GM19099 (cell line): ENCODE measurements around the gene SMIM23.

Experiments used
- POLR2A ChIP-seq: IDR thresholded peaks from 3 replicates; pipeline ENCODE4 v1.6.1; 2011; ENCODE audit warnings: low read depth; ENCODE audit not compliant: insufficient read length; ENCODE audit errors: extremely low read depth

The SMIM23 gene

GRCh38 chr5:171785517-171785916 lies at the start of gene SMIM23:
SMIM23 (plus strand) TSS chr5:171785817; CDS start chr5:171785872, 55 bp downstream.
- TF ChIP-seq POLR2A, result no peak

DNA sequence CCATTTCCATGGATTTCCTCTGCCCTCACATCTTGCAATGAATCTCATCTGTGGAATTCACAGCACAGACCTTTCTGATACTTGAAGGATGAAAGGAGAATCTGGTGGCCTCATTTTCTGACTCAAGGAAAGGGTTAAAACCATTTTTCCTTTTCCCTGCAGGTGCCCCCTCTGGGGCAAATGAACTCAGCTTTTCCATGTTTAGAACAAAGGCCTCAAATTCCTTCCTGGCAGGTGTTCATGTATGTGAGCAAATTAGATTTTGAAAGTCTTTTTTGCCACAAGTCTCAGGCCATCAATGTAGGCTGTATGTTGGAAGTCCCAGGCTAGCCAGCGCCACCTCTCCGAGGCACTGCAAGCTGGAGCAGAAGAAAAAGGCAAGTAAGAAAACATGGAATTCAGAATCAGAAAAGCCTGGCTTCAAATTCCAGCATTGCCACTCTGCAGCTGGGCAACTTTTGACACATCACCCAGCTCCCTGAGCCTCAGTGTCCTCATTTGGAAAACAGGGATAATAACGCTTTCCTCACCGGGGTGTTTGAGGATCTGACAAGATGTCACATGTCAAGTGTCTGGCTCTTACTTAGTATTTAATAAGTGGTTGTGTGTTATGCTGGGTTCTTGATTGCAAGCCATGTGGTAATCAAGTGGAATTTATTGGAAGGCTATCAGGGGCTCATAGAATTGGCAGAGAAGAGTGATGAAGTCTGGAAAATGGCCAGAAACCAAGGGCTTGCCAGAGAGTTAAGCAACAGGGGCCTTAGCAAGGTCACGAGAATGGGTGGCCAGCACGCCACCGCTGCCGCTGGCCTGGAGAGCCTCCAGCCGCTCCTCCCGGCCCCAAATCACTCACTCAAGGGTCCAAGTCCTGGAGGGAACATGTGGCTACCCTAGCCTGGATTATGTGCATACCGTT lies 48.4 kb upstream of the SMIM23 start:
- TF ChIP-seq POLR2A, result no peak

DNA sequence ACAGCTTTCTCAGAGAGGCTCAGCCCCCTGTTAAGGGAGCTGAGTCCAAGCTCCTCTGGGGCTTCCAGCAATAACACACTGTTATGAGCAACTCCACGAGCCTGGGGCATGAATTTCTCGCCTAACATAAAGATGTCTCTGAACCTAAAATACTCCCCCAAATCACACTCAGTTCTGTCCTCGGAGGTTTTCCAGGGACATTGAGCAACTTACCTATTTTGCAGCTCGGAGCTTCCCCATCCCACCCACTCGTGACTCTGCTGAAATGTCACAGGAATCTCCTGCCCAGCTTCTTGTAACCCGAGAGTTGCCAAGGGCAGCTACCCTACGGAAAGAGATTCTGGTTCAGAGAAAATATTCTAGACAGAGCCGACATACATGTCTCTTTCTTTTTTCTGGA lies 47.1 kb upstream of the SMIM23 start:
- TF ChIP-seq POLR2A, result no peak

DNA sequence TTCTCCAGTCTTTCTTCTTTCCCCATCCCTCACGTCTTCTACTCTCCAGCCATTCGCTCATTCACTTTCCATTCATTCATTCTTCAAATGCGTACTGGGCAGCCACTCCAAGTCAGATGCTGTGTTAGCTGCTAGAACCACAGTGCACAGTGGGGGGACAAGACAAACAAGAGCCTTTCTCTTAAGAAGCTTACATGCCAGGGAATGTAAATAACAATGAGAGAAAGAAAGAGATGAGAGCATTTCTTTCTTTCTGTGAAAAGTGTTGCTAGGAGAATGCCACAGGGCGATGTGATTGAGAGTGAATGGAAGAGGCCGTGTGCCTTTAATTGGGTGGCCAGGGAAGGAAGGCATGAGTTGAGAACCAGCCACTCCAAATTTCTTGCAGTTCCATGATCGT lies 46.3 kb upstream of the SMIM23 start:
- TF ChIP-seq POLR2A, result no peak

- TF ChIP-seq POLR2A, result no peak
These were observed 42.1 kb upstream of the SMIM23 start for GRCh38 chr5:171743436-171744076.

- no peak for TF ChIP-seq POLR2A
These were observed 41.4 kb upstream of the SMIM23 start for GRCh38 chr5:171744264-171744663.

GRCh38 chr5:171744882-171745281 lies 40.7 kb upstream of the SMIM23 start:
- TF ChIP-seq POLR2A, result no peak

DNA sequence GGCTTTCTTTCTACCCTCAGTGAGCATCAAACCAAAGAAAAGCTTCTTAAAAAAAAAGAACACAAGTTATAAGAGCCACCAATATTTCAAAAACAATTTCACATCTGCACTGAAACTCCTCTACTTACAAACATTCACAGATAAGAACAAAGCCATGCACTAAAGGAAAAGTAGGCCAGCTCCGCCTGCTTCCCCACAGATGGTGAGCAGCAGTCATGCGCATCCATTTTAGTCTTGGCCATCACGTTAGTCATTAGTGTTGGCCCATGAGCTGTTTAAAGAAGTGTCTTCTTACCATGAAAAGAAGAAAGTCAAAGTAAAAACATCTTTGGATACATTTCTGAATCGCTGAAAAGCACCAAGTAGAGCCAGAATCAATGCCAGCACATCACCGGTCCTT lies 40.0 kb upstream of the SMIM23 start:
- no peak for TF ChIP-seq POLR2A

- no peak for TF ChIP-seq POLR2A
These were observed 38.4 kb upstream of the SMIM23 start for GRCh38 chr5:171747061-171747859.

DNA sequence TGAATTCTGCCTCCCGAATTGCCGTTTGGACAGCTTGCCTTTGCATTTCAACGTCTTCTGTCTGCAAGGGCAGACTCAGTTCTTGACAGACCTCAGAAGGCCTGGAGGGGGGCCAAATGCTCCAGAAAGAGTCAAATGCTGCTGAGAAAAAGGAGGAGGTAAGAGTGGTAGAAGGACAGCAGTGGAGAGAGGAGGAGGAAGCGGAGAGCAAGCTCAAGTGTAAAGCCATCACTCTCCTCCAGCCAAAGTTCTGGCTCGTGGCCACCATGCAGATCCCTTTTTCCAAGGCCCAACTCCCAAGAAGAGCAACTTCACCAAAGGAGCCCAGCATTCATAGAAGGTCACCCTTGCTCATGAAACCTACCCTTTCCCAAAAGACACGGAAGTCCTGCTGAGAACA lies 36.9 kb upstream of the SMIM23 start:
- TF ChIP-seq POLR2A, result no peak

DNA sequence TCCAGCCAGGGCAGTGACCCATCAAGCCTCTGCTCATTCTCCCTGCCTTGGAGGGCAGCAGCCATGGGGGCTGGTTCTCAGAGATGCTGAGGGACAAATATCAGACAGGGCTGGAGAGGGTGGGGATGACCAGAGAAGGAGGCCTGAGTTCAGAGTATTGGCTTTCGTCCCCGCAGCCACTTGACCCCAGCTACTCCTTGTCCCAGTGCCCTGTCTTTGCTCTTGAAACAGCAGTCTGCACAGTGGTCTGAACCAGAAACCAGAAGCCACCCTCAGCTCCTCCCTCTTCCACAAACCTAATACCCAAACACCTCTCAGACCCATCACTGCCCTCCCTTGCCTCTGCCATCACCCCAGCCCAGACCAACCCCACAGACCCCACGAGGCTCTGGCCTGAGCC lies 36.3 kb upstream of the SMIM23 start:
- TF ChIP-seq POLR2A, result no peak

DNA sequence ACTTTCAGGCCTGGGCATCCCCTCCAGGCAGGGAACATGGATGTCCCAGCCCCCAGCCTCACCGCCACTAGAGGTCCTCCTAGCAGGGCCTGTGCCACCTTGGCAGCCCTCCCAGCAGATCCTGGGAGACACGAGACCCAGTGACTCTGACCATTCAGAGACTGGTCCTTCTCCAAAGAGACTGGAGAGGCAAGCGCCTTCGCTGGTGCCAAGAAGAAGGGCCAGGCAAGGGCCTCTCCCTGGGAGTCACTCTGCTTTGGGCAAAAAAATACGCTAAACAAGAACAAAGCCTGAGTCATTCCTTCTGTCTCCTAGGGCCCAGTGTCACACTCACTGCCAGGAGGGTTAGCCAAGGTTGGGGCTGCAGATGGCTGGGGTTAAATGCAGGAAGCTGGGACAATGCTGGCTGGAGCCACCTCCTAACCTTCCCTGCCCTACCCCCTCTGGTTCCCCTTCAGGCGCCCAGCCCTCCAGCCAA lies 35.3 kb upstream of the SMIM23 start:
- no peak for TF ChIP-seq POLR2A

DNA sequence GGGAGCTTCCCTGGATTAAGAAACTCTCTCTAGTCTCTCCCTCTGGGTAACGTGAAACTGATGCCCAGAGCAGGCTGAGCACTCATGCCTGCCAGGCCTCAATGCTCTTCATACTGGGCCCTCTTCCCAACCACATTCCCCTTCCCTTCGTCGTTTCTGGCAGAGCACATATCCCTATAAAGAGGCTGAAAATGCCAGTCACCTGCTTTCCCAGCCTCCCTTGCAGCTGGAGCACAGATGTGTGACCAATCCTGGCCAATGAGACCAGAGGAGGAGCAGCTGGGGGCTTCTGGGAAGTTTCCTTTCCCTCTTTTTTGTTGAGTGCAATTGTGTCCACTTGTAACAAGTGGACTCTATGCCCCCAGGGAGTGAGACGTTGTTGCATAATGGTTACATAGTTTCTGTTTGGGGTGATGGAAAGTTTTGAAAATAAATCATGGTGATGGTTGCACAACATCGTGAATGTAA lies 30.2 kb upstream of the SMIM23 start:
- TF ChIP-seq POLR2A, result no peak

- TF ChIP-seq POLR2A, result no peak
These were observed 27.6 kb upstream of the SMIM23 start for GRCh38 chr5:171757853-171758535.

DNA sequence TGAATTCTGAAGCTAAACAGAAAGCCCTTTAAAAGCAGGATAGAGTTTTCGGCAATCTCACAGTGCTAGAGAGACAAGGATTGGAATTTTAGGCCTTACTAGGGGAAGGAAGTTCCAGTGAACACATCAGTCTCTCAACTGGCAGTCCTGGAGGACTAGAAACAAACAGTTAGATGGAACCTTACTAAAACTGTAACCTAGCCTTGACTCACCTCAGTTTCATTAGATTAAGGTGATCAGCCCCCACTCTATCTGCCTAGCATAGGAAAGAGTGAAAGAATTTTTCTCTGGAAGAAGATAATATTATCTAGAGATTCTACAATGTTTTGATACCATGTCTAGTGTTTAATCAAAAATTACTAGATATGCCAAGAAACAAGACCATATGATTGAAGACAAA lies 25.8 kb upstream of the SMIM23 start:
- no peak for TF ChIP-seq POLR2A

GRCh38 chr5:171762021-171762608 lies 23.5 kb upstream of the SMIM23 start:
- no peak for TF ChIP-seq POLR2A
